HG03280 (cell line): ENCODE measurements around the gene ATP9A.
"Not testable (repeated sequence)": the region's sequence is repeated elsewhere in the genome, so short reads cannot be mapped to it uniquely, and the experiment has no call there.

Experiments
- ATAC-seq: cut with Tn5 transposase; IDR thresholded peaks from one replicate; pipeline ENCODE4 v1.9.1; 2021; ENCODE audit warnings: mild to moderate bottlenecking, moderate library complexity; ENCODE audit not compliant: unreplicated experiment

The ATP9A gene

DNA sequence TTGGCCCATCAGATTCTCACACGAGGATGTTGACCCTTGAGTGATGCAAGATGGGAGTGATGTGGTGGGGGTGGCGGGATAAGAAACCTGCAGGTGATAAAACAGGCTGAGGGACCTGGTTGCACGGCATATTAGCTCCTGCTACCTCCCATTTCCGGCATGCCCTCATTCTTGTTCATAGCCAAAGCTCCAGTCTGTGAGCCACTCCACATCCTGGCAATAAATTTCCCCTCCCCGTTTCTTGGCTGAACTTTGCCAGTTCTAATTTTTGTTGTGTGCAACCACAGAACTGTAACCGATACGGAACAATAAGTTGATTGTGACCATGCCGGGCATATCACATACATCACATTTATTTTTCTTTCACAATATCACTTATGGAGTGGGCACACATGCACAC is 184.1 kb downstream of the ATP9A start:
- ATAC-seq: no peak

DNA sequence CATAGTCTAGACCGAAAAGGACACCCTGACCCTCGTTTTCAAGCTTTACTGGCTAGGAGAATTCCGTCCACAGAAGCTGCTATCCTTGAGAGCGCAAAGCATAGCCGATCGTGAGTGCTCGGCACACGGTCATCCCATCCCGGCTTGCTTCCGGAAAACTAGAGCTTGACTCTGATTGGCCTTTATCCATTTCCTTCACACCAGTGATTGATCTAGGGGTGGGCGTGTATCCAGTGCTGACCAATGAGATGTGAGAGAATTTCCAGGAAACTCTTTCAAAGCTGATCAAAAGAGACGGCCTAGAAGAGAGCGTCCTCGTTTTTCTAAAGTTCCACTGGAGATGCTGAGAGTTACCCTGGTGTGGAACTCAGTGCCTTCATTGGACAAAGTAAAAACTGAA is 184.7 kb downstream of the ATP9A start:
- no peak for ATAC-seq

DNA sequence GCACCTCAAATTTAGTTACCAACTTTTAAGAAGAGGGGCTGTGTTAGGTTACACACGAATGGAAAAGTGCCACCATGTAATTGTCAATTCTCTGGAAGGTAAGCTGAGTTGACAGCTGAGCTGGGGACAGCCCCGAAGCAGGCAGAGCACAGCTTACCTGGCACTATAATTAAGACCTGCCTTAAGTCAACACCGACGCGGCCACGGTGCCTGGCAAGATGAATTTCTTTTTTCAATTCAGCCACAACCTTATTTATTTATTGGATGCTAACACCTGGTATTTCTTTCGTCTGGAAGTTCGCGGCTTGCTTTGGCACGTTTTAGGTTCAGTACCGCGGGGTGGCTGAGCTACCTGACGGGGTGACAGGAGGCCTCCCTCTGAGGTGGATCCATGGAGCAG is 185.1 kb downstream of the ATP9A start:
- ATAC-seq: no peak

- ATAC-seq: no peak
These were observed 186.6 kb downstream of the ATP9A start for GRCh38 chr20:51581571-51581970.

DNA sequence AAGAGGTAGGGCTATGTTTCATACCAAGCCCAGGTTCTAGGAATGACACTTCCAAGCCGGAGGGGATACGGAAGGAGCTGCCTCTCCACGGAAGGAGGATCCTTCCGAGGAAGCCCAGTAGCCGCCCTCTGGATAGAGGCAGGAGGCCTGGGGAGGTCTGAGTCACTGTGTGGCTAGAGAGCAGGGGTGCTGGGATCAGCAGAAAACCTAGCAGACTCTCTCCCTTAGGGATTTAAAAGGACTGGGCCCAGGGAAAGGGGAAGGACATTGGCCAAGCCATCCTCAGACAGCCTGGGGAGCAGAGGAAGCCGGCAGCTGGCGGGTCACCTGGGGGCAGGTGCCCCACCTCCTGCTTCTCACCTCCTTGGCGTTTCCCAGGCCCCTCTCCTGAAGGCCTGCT is 189.1 kb downstream of the ATP9A start:
- ATAC-seq: no peak

- no peak for ATAC-seq
These were observed 190.1 kb downstream of the ATP9A start for GRCh38 chr20:51578145-51578459.

DNA sequence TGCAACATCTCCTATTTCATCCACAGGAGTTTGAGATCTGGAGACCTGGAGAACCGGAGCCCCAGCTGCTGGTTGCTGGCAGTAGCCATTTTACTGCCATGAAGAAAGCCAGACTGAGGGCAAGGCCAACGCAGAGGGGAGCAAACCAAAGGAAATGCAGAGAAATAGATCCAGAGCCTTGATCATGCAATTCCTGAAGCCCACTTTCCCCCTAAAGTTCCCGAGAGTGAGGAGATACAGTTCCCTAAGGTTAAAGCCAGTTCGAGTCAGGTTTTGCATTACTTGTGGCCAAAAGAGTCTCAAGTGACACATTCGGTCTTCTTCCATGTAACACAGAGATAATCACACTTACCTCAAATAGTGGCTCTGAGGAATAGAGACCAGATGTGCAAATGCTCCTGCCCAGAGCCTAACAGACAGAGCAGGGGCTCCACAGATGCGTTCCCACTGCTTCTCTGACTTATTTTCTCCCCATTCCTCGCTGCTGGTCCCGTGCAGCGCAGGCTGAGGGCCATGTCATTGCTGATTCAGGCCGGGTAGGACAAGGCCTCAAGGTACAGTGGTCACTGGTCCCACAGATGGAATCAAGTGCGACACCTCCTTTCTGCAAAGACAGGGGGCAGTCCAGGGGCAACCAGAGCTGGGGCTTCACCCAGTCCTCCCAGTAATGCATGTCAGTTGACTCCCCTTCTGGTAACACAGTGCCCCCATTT is 190.6 kb downstream of the ATP9A start:
- no peak for ATAC-seq

GRCh38 chr20:51575486-51575885 is 192.7 kb downstream of the ATP9A start:
- ATAC-seq: no peak

DNA sequence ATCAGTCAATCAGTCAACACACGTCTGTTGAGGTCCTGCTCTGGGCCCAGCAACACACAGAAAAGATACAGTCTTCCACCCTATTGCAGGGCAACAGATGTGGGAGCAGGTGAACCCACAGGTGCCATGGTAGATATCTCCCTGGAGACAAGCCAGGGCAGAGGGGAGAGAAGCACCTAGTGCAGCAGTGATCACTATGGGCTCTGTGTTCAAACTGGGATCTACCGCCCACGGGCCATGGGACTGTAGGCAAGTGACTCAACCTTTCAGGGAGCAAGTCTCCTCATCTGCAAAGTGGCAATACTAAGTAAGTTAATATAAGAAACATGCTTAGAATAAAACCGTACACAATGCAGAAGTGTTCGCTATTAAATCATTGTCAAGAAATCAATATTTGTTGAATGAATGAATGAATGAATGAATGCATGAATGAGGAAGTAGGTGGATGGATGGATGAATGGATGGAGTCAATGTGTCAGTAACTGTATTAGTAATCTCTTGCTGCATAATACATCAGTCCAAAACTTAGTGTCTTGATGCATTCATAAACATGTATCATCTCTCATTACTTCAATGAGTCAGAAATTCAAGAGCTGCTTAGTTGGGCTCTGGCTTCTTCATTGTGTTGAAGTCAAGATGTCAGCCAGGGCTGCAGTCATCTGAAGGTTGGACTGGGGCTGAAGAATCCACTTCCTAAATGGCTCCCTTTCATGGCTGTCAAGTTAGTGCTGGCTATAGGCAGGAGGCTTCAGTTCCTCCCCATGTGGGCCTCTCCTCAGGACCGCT is 193.7 kb downstream of the ATP9A start:
- no peak for ATAC-seq

GRCh38 chr20:51573576-51574243 is 194.5 kb downstream of the ATP9A start:
- no peak for ATAC-seq

DNA sequence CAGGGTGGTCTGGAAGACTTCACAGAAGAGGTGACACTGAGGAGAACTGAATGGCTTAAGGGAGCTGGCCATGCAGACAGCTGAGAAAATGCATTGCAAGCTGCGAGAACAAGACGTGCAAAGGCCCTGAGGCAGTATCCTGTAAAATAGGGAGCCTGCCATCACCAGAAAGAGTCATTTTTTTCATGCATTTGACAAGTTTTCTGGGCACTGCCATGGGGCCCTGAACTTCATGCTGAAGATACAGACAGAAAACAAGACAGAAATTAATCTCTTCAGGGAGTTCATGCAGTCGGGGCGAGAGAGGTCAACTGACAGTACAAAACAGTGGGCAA is 196.8 kb downstream of the ATP9A start:
- no peak for ATAC-seq

DNA sequence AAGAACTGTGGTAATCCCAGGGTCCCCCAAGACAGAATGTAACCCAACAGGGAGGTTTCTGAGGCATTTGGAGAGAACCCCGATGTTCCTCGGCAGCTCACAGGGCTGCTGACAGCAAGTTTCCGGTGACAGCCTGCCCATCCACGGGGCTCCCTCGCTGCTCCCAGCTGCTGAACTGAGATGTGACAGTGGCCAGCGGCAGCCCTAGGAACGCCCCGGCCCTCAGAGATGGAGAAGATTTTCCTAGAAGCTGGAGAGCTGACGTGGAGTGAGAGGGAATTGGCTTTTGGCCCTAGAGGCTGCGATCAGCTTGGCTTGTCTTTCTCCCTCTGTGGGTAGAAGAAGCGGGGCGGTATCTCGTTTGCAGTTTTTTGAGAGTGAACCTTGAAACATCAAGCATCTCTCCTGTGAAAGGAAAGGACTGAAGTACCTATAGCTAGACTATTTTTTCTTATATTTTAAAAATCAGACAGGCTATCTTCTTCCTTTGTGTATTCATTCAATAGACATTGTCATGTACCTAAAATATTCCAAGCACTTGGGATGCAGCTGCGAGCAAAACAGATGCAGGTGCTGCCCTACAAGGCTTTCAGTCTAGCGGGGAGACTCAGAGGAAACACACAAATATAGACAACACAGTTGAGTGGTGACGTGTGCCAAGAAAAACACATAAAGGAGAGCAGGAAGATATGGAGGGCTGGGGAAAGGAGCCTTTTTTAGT is 197.3 kb downstream of the ATP9A start:
- no peak for ATAC-seq

GRCh38 chr20:51569815-51570738 is 198.1 kb downstream of the ATP9A start:
- ATAC-seq: no peak

GRCh38 chr20:51568533-51568932 is 199.7 kb downstream of the ATP9A start:
- ATAC-seq: not testable (repeated sequence)

DNA sequence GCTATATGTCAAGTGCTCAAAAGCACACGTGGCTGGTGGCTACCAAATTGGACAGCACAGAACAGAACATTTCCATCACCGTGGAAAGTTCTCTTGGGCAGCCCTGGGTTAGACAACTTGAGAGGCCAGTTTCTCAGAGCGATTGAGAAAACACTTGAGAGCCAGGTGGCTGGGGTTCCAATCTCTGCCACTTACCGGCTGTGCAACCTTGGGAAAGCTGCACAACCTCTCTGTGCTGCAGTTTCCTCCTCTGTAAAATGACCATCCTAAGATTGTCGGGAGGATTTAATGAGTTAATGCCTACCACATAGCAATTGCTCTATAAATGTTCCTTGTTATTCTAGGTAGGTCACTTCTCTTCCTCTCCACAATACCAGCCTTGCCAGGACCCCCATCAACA is 200.6 kb downstream of the ATP9A start:
- ATAC-seq: no peak

DNA sequence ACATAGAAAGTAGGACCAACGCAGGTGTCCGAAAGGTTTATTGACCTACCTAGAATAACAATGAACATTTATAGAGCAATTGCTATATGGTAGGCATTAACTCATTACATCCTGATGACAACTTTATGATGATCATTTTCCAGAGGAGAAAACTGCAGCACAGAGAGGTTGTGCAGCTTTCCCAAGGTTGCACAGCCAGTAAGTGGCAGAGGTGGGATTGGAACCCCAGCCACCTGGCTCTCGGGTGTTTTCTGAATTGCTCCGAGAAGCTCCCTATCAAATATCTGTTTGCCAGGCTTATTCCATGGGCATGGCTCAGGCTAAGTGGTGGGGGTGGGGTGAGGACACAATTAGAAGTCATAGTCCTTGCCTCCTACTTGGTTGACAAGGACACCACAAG is 201.6 kb downstream of the ATP9A start:
- ATAC-seq: no peak

GRCh38 chr20:51565298-51566144 is 202.7 kb downstream of the ATP9A start:
- no peak for ATAC-seq

- ATAC-seq: no peak
These were observed 204.5 kb downstream of the ATP9A start for GRCh38 chr20:51563486-51564332.

DNA sequence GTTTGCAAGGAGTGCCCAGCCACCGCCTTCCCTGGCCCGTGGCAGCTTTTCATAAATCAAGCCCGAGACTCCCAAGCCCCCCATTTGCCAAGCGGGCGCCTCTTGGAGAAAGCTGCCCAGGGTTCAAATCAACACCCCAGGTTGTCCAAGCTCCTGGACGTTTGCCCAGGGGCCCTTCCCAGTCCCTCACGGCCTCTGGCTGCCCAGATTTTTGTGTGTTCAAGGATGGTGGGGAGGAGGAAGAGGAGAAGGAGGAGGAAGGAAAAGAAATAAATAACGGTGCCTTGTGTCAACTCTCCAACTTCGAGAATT is 205.1 kb downstream of the ATP9A start:
- ATAC-seq: no peak
